Sigmoid colon (tissue), 4 donors: ENCODE measurements around the gene COMMD9.

Experiments used
- CTCF ChIP-seq, 4 experiments: fragments of 450-650 bp in 3 of 4; fragments of 200-600 bp in 1 of 4; IDR thresholded peaks; one replicate each; pipeline ENCODE4 v1.5.1; 2016 to 2019; ENCODE audit warnings: antibody characterized with exemption in 4 of 4, mild to moderate bottlenecking in 3 of 4, moderate library complexity in 2 of 4
- EP300 ChIP-seq, 4 donors: sonication (generic); formaldehyde crosslinking; IDR thresholded peaks; one replicate each; pipeline ENCODE4 v1.6.1; 2017; ENCODE audit warnings: antibody characterized with exemption in 4 of 4
- POLR2A ChIP-seq, 2 donors: fragments of 450-650 bp; IDR thresholded peaks; one replicate each; pipeline ENCODE4 v1.6.1; 2016; ENCODE audit warnings: antibody characterized with exemption in 2 of 2, mild to moderate bottlenecking in 2 of 2, moderate library complexity in 2 of 2

GRCh38 chr11:36235750-36236149, 53.5 kb downstream of the COMMD9 start:
- TF ChIP-seq CTCF (IDR thresholded peaks at IDR 0.05) = no peak
- no peak for TF ChIP-seq POLR2A (IDR thresholded peaks at IDR 0.05)
- no peak for TF ChIP-seq EP300 (IDR thresholded peaks at IDR 0.05)
